Retinal pigment epithelial cell (primary cell): ENCODE measurements around the gene SLC43A3.

ENCODE experiments used
- DNase-seq: peaks from one replicate; pipeline ENCODE4 v3.0.0-alpha.2; 2010; ENCODE audit warnings: low read depth
- H3K4me3 ChIP-seq: 2 replicates; pipeline ENCODE4 v1.5.1; 2011; ENCODE audit warnings: mild to moderate bottlenecking, low read length, control low read depth, moderate library complexity
- TF ChIP-seq, protein P1 (sequence below): conservative IDR thresholded peaks from 2 replicates; pipeline ENCODE4 v1.5.1; 2011; ENCODE audit warnings: low read depth, low read length, control low read depth, inconsistent platforms

Gene SLC43A3

DNA sequence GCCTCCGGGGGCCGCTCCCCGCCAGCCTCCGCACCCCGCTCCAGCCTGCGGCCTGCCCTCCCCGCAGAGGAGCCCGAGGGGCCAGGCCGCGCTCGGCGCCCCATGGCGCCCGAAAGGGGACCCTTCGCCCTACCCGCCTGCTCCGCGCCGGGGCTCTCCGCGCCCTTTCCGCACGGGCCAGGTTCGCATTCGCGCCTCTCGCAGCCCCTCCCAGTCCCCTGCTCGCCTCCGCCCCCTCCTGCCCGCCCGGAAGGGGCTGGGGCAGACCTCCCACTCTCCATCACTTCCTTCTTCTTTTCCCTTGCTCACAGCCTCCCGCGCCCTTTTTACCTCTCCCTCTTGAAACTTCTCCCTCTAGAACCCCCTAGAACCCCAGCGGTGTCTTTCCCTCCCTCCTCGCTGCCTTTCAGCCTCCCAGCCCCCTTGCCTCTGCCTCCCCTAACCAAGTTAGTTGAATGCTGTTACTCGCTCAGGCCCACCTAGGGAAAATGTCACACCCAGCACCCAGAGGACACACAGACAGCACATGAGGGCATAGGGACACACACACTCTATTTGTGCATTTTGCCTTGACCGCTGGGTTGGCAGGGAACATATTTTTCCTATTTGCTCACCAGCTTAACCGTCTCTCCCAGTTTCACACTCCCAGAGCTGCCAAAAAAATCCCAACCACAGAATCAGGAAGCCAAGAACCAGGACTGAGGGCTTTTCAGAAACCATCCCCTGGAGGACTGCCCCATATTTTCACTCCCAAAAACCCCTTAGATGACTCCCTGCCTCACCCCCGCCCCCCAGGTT is at the start of gene SLC43A3:
TSS of gene SLC43A3 (minus strand) at position 193 of the 798 bp plus-strand sequence. CDS start 949 bp downstream, outside the sequence.
- H3K4me3 ChIP-seq: peak within 1 kb of the TSS; percentile 44
- DNase-seq: peak; percentile 59
- TF ChIP-seq, protein P1, sequence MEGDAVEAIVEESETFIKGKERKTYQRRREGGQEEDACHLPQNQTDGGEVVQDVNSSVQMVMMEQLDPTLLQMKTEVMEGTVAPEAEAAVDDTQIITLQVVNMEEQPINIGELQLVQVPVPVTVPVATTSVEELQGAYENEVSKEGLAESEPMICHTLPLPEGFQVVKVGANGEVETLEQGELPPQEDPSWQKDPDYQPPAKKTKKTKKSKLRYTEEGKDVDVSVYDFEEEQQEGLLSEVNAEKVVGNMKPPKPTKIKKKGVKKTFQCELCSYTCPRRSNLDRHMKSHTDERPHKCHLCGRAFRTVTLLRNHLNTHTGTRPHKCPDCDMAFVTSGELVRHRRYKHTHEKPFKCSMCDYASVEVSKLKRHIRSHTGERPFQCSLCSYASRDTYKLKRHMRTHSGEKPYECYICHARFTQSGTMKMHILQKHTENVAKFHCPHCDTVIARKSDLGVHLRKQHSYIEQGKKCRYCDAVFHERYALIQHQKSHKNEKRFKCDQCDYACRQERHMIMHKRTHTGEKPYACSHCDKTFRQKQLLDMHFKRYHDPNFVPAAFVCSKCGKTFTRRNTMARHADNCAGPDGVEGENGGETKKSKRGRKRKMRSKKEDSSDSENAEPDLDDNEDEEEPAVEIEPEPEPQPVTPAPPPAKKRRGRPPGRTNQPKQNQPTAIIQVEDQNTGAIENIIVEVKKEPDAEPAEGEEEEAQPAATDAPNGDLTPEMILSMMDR: no peak

DNA sequence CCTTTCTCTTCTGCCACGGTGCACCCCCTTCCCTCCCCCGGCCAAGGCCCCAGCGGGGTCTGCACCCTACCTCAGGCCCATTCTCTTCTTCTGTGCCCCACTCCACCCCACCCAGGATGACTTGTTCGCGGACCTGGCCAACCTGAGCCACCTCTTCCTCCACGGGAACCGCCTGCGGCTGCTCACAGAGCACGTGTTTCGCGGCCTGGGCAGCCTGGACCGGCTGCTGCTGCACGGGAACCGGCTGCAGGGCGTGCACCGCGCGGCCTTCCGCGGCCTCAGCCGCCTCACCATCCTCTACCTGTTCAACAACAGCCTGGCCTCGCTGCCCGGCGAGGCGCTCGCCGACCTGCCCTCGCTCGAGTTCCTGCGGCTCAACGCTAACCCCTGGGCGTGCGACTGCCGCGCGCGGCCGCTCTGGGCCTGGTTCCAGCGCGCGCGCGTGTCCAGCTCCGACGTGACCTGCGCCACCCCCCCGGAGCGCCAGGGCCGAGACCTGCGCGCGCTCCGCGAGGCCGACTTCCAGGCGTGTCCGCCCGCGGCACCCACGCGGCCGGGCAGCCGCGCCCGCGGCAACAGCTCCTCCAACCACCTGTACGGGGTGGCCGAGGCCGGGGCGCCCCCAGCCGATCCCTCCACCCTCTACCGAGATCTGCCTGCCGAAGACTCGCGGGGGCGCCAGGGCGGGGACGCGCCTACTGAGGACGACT is 49.3 kb upstream of the SLC43A3 start:
- TF ChIP-seq, protein P1: no peak
- no peak for DNase-seq
- H3K4me3 ChIP-seq: peak overlapping the region; percentile 12

DNA sequence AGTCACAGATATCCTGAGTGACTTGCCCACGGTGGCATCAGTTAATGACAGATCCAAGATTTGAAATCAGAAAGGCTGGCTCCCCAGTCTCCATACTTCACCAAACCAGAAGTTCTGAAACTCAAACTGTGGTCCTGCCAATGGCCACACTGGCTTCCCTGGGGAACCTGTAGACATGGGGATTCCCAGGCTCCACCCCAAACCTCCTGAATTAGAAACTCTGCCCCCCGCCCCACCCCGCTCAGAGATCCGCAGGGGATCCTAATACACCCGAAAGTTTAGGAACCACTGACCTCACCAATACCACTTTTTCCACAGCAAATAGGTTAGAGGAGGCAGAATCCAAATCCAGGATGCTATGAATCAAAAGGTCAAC is 48.7 kb upstream of the SLC43A3 start:
- no peak for DNase-seq
- no peak overlapping the region for H3K4me3 ChIP-seq
- TF ChIP-seq, protein P1: no peak

DNA sequence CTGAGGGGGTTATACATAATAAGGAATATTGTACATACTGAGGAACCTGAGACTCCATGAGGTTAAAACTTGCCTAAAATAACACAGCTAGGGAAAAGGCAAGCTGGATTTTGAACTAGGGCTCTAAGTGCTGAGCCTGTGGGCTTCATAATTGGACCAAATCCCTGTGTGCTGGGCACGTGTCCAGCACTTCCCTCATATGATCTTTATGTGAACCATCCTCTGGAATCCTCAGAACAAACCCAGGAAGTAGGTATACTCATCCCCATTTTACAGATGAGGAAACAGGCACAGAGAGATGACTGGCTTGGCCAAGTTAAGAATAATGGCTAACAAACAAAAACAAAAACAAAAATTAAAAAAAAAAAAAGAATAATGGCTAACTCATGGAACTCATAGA is 48.3 kb upstream of the SLC43A3 start:
- TF ChIP-seq, protein P1: no peak
- H3K4me3 ChIP-seq: no peak overlapping the region
- no peak for DNase-seq

DNA sequence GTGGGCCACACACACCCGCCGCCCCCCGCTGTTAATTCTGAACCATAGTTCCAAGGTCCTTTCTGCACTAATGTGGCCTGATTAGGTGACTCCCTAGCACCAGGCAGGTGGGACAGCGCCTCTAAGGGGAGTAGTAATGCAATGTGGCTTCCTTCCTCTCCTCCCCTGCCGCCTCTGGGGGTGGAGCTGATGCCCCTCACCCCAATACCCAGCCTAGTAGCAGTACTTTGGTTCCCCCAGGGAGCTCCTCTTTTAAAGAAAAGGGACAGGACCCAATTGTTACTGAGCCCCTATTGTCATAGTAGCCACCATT is 47.8 kb upstream of the SLC43A3 start:
- DNase-seq: no peak
- TF ChIP-seq, protein P1: no peak
- no peak overlapping the region for H3K4me3 ChIP-seq

DNA sequence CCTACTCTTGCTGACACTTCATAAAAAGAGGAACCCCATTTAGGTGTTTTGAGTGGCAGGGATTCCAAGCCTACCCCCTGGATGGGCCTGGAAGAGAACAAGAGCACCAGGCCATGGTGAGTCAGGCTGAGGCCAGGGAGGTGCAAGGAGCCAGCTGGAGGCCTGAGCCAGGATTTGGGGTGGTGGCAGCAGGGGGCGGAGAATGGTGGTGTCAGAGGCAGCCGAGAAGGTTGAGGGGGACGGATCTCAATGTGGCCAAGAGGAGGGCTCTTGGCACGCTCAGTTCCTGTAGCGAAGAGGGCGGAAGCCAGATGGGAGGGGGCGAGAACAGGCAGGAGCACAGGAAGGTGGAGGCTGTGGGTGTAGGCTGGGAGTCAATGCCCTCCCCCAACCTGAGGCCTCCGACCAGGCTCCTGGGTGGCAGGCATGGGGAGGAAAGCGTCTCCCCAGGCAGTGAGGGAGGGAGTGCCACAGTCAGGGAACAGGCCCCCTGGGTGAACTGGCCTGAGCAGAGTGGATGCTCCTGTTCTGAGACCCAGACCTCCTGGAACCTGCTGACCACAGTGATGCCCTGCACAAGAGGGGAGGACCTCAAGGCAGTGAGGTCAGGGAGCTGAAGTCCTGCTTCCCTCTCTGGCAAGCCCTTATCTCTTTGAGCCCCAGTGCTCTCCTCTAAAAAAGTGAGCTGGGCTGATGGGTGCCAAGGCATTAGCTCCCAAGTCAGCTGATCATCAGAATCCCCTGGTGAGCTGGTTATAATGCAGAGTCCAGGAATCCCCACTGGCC is 47.3 kb upstream of the SLC43A3 start:
- H3K4me3 ChIP-seq: no peak overlapping the region
- TF ChIP-seq, protein P1: no peak
- DNase-seq: no peak
